HepG2 (cell line): ENCODE measurements around the gene OST4. TPM values are rescaled to one million over a fixed set of nuclear protein-coding genes. Genes with fewer than 3 reads are reported as not detected.

Experiments used
- HNRNPH1 ChIP-seq: fragments of 200-400 bp; formaldehyde crosslinking; optimal IDR thresholded peaks from 2 replicates; pipeline ENCODE3; 2017; ENCODE audit warnings: mild to moderate bottlenecking, low read depth, low read length
- SALL2 ChIP-seq: sonication (generic); formaldehyde crosslinking; IDR thresholded peaks from 2 replicates; pipeline ENCODE4 v1.8.1; 2023; ENCODE audit warnings: mild to moderate bottlenecking, missing genetic modification reagents, inconsistent platforms
- ZBTB8A ChIP-seq: sonication (generic); formaldehyde crosslinking; IDR thresholded peaks from 2 replicates; pipeline ENCODE4 v1.4.0; 2020; ENCODE audit warnings: mild to moderate bottlenecking, low read depth, missing genetic modification reagents, borderline replicate concordance
- ZMYM4 ChIP-seq: sonication (generic); formaldehyde crosslinking; IDR thresholded peaks from 2 replicates; pipeline ENCODE4 v1.8.1; 2023; ENCODE audit warnings: mild to moderate bottlenecking, missing genetic modification reagents
- ZNF564 ChIP-seq: sonication (generic); formaldehyde crosslinking; IDR thresholded peaks from 2 replicates; pipeline ENCODE4 v1.8.1; 2023; ENCODE audit warnings: mild to moderate bottlenecking, missing genetic modification reagents
- ZNF891 ChIP-seq: sonication (generic); formaldehyde crosslinking; IDR thresholded peaks from 2 replicates; pipeline ENCODE4 v1.5.0; 2020; ENCODE audit warnings: mild to moderate bottlenecking, missing genetic modification reagents
- polyA plus RNA-seq, 8 experiments: library from polyadenylated mRNA; depleted of rRNA in 3 of 8; stranded (reverse) in 7 of 8; unstranded in 1 of 8; fragments of >200 nt; fragmentation: Illumina TruSeq in 4 of 8; extraction: Trizol in 4 of 8; gene quantifications; 2 replicates each; pipeline versions ENCODE4 v1.2.1 to v1.2.3, GENCODE V29; 2011 to 2016; ENCODE audit warnings: low read depth in 4 of 8, missing spikeins in 1 of 8, mixed read lengths in 1 of 8; ENCODE audit not compliant: insufficient read depth in 1 of 8
- total RNA-seq, 5 experiments: library from RNA; depleted of rRNA; stranded (reverse); fragments of >200 nt; fragmentation: Illumina TruSeq; extraction: Trizol; gene quantifications; 2 replicates each; pipeline ENCODE4 v1.2.3, GENCODE V29; 2016; ENCODE audit warnings: low read depth in 1 of 5
- TF ChIP-seq, protein P1 (sequence below): sonication (generic); formaldehyde crosslinking; IDR thresholded peaks from 2 replicates; pipeline ENCODE4 v1.4.0; 2020; ENCODE audit warnings: missing genetic modification reagents
- TF ChIP-seq, protein P2 (sequence below): sonication (generic); formaldehyde crosslinking; IDR thresholded peaks from 2 replicates; pipeline ENCODE4 v1.4.0; 2020; ENCODE audit warnings: missing genetic modification reagents
- TF ChIP-seq, protein P3 (sequence below): sonication (generic); formaldehyde crosslinking; IDR thresholded peaks from 2 replicates; pipeline ENCODE4 v1.4.0; 2020; ENCODE audit warnings: missing genetic modification reagents, mild to moderate bottlenecking, borderline replicate concordance
- TF ChIP-seq, protein P4 (sequence below): IDR thresholded peaks from 2 replicates; pipeline ENCODE4 v1.6.1; 2016; ENCODE audit warnings: mild to moderate bottlenecking, missing biosample characterization, missing genetic modification reagents
- TF ChIP-seq, protein P5 (sequence below): sonication (generic); formaldehyde crosslinking; IDR thresholded peaks from 2 replicates; pipeline ENCODE4 v1.8.1; 2023; ENCODE audit warnings: mild to moderate bottlenecking, moderate library complexity, missing genetic modification reagents
- TF ChIP-seq, protein P6 (sequence below): sonication (generic); formaldehyde crosslinking; IDR thresholded peaks from 2 replicates; pipeline ENCODE4 v1.5.1; 2020; ENCODE audit warnings: mild to moderate bottlenecking, moderate library complexity, missing genetic modification reagents
- TF ChIP-seq, protein P7 (sequence below): sonication (generic); formaldehyde crosslinking; IDR thresholded peaks from 2 replicates; pipeline ENCODE4 v1.5.0; 2020; ENCODE audit warnings: mild to moderate bottlenecking, missing genetic modification reagents, borderline replicate concordance

OST4 gene
- total and polyA plus RNA-seq, 2 of the 13 experiments (the other 11 are each of a cell fraction or from before 2014, with no cell fraction given), result 498 to 584 TPM

DNA sequence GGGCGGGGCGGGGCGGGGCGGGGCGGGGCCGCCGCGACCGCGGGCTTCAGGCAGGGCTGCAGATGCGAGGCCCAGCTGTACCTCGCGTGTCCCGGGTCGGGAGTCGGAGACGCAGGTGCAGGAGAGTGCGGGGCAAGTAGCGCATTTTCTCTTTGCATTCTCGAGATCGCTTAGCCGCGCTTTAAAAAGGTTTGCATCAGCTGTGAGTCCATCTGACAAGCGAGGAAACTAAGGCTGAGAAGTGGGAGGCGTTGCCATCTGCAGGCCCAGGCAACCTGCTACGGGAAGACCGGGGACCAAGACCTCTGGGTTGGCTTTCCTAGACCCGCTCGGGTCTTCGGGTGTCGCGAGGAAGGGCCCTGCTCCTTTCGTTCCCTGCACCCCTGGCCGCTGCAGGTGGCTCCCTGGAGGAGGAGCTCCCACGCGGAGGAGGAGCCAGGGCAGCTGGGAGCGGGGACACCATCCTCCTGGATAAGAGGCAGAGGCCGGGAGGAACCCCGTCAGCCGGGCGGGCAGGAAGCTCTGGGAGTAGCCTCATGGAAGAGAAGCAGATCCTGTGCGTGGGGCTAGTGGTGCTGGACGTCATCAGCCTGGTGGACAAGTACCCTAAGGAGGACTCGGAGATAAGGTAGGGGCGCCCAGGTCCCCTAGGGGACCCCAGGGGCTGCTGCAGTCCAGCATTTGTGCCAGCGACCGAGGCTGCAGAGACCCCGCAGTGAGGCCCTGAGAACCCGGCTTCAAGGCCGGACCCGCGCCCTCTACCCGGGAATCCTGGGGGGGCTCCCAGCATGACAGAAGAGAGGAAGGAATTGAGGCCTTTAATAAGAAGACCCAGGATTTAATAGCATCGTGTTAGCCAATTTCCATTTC lies 15.5 kb upstream of the OST4 start, which contains the start of gene KHK (continued):
- TF ChIP-seq, protein P1, sequence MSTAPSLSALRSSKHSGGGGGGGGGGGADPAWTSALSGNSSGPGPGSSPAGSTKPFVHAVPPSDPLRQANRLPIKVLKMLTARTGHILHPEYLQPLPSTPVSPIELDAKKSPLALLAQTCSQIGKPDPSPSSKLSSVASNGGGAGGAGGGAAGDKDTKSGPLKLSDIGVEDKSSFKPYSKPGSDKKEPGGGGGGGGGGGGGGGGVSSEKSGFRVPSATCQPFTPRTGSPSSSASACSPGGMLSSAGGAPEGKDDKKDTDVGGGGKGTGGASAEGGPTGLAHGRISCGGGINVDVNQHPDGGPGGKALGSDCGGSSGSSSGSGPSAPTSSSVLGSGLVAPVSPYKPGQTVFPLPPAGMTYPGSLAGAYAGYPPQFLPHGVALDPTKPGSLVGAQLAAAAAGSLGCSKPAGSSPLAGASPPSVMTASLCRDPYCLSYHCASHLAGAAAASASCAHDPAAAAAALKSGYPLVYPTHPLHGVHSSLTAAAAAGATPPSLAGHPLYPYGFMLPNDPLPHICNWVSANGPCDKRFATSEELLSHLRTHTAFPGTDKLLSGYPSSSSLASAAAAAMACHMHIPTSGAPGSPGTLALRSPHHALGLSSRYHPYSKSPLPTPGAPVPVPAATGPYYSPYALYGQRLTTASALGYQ (CRISPR knock-in tag), result no peak
- TF ChIP-seq, protein P2, sequence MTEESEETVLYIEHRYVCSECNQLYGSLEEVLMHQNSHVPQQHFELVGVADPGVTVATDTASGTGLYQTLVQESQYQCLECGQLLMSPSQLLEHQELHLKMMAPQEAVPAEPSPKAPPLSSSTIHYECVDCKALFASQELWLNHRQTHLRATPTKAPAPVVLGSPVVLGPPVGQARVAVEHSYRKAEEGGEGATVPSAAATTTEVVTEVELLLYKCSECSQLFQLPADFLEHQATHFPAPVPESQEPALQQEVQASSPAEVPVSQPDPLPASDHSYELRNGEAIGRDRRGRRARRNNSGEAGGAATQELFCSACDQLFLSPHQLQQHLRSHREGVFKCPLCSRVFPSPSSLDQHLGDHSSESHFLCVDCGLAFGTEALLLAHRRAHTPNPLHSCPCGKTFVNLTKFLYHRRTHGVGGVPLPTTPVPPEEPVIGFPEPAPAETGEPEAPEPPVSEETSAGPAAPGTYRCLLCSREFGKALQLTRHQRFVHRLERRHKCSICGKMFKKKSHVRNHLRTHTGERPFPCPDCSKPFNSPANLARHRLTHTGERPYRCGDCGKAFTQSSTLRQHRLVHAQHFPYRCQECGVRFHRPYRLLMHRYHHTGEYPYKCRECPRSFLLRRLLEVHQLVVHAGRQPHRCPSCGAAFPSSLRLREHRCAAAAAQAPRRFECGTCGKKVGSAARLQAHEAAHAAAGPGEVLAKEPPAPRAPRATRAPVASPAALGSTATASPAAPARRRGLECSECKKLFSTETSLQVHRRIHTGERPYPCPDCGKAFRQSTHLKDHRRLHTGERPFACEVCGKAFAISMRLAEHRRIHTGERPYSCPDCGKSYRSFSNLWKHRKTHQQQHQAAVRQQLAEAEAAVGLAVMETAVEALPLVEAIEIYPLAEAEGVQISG, result peak; percentile 80
- TF ChIP-seq, protein P3, sequence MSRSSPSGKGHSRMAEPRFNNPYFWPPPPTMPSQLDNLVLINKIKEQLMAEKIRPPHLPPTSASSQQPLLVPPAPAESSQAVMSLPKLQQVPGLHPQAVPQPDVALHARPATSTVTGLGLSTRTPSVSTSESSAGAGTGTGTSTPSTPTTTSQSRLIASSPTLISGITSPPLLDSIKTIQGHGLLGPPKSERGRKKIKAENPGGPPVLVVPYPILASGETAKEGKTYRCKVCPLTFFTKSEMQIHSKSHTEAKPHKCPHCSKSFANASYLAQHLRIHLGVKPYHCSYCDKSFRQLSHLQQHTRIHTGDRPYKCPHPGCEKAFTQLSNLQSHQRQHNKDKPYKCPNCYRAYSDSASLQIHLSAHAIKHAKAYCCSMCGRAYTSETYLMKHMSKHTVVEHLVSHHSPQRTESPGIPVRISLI (CRISPR knock-in tag), result no peak
- TF ChIP-seq, protein P4, sequence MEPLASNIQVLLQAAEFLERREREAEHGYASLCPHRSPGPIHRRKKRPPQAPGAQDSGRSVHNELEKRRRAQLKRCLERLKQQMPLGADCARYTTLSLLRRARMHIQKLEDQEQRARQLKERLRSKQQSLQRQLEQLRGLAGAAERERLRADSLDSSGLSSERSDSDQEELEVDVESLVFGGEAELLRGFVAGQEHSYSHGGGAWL (CRISPR knock-in tag), result peak; percentile 81; the same call in 1 of the 2 replicates
- TF ChIP-seq ZBTB8A (CRISPR knock-in tag), result no peak
- no peak for TF ChIP-seq ZNF891 (CRISPR knock-in tag)
- TF ChIP-seq HNRNPH1, result no peak
- TF ChIP-seq, protein P5, sequence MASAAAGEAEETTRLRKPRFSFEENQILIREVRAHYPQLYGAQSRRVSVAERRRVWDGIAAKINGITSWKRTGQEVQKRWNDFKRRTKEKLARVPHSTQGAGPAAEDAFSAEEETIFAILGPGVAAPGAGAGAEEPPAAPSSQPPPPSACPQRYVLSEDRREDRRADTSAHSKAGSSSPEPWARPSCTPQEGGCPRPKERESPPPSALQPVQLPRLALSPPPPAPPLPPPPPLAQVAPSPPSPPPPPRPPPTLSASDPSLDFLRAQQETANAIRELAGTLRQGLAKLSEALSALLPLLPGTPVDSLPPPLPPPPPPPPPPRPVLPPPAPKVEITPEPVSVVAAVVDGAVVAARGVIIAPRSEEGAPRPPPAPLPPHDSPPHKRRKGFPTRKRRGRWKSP, result 0 out of 2 replicates have a peak, but pooled peaks have one; percentile 34
- peak; percentile 69; the same call in 1 of the 2 replicates for TF ChIP-seq ZNF564 (CRISPR knock-in tag)
- peak; percentile 34 for TF ChIP-seq SALL2
- no peak for TF ChIP-seq ZMYM4
- TF ChIP-seq, protein P6, sequence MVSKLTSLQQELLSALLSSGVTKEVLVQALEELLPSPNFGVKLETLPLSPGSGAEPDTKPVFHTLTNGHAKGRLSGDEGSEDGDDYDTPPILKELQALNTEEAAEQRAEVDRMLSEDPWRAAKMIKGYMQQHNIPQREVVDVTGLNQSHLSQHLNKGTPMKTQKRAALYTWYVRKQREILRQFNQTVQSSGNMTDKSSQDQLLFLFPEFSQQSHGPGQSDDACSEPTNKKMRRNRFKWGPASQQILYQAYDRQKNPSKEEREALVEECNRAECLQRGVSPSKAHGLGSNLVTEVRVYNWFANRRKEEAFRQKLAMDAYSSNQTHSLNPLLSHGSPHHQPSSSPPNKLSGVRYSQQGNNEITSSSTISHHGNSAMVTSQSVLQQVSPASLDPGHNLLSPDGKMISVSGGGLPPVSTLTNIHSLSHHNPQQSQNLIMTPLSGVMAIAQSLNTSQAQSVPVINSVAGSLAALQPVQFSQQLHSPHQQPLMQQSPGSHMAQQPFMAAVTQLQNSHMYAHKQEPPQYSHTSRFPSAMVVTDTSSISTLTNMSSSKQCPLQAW (CRISPR knock-in tag), result peak; percentile 19; the same call in 1 of the 2 replicates
- TF ChIP-seq, protein P7, sequence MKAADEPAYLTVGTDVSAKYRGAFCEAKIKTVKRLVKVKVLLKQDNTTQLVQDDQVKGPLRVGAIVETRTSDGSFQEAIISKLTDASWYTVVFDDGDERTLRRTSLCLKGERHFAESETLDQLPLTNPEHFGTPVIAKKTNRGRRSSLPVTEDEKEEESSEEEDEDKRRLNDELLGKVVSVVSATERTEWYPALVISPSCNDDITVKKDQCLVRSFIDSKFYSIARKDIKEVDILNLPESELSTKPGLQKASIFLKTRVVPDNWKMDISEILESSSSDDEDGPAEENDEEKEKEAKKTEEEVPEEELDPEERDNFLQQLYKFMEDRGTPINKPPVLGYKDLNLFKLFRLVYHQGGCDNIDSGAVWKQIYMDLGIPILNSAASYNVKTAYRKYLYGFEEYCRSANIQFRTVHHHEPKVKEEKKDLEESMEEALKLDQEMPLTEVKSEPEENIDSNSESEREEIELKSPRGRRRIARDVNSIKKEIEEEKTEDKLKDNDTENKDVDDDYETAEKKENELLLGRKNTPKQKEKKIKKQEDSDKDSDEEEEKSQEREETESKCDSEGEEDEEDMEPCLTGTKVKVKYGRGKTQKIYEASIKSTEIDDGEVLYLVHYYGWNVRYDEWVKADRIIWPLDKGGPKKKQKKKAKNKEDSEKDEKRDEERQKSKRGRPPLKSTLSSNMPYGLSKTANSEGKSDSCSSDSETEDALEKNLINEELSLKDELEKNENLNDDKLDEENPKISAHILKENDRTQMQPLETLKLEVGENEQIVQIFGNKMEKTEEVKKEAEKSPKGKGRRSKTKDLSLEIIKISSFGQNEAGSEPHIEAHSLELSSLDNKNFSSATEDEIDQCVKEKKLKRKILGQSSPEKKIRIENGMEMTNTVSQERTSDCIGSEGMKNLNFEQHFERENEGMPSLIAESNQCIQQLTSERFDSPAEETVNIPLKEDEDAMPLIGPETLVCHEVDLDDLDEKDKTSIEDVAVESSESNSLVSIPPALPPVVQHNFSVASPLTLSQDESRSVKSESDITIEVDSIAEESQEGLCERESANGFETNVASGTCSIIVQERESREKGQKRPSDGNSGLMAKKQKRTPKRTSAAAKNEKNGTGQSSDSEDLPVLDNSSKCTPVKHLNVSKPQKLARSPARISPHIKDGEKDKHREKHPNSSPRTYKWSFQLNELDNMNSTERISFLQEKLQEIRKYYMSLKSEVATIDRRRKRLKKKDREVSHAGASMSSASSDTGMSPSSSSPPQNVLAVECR (CRISPR knock-in tag), result peak; percentile 91
